HG03378 (cell line): ENCODE measurements around the gene APOL5.

Experiments used
- ATAC-seq: cut with Tn5 transposase; IDR thresholded peaks from one replicate; pipeline ENCODE4 v1.9.1; 2021; ENCODE audit warnings: mild to moderate bottlenecking, moderate library complexity; ENCODE audit not compliant: unreplicated experiment

The APOL5 gene

GRCh38 chr22:35739931-35740380 is 22.3 kb downstream of the APOL5 start:
- no peak for ATAC-seq

- no peak for ATAC-seq
Measured at GRCh38 chr22:35740616-35741015, 22.9 kb downstream of the APOL5 start.

- no peak for ATAC-seq
Measured at GRCh38 chr22:35742342-35743100, 24.8 kb downstream of the APOL5 start.

- no peak for ATAC-seq
Measured at GRCh38 chr22:35743326-35743860, 25.7 kb downstream of the APOL5 start.

GRCh38 chr22:35746248-35746647 is 28.6 kb downstream of the APOL5 start:
- no peak for ATAC-seq

- ATAC-seq: no peak
Measured at GRCh38 chr22:35746946-35747703, 29.5 kb downstream of the APOL5 start.

GRCh38 chr22:35749808-35750207 is 32.1 kb downstream of the APOL5 start:
- peak; percentile 75 for ATAC-seq

GRCh38 chr22:35752006-35752862 is 34.6 kb downstream of the APOL5 start:
- ATAC-seq: no peak

GRCh38 chr22:35752863-35753189 is 35.2 kb downstream of the APOL5 start:
- no peak for ATAC-seq

- no peak for ATAC-seq
Measured at GRCh38 chr22:35754761-35755160, 37.1 kb downstream of the APOL5 start.

- ATAC-seq: no peak
Measured at GRCh38 chr22:35756722-35757121, 39.0 kb downstream of the APOL5 start.

- no peak for ATAC-seq
Measured at GRCh38 chr22:35758394-35758793, 40.7 kb downstream of the APOL5 start.

GRCh38 chr22:35761037-35761436 is 43.4 kb downstream of the APOL5 start:
- no peak for ATAC-seq

- ATAC-seq: no peak
Measured at GRCh38 chr22:35766654-35767580, 49.2 kb downstream of the APOL5 start.

GRCh38 chr22:35769974-35770373 is 52.3 kb downstream of the APOL5 start:
- ATAC-seq: no peak

GRCh38 chr22:35775339-35775738 is 57.7 kb downstream of the APOL5 start:
- ATAC-seq: no peak

- ATAC-seq: no peak
Measured at GRCh38 chr22:35777335-35777975, 59.8 kb downstream of the APOL5 start.
